Testis (tissue), 2 donors: Measurements from ENCODE around the gene TTC23L.

Experiments
- POLR2A ChIP-seq: fragments of 450-650 bp; IDR thresholded peaks from one replicate; pipeline ENCODE4 v1.6.1; 2017; ENCODE audit warnings: antibody characterized with exemption, mild to moderate bottlenecking, moderate library complexity
- TF ChIP-seq, protein P1 (sequence below), 3 experiments: fragments of 450-650 bp in 2 of 3; fragments of 200-600 bp in 1 of 3; sonication (generic) in 1 of 3; IDR thresholded peaks; one replicate each; pipeline ENCODE4 v1.5.1; 2016 to 2019; ENCODE audit warnings: antibody characterized with exemption in 3 of 3, mild to moderate bottlenecking in 2 of 3, moderate library complexity in 1 of 3

DNA sequence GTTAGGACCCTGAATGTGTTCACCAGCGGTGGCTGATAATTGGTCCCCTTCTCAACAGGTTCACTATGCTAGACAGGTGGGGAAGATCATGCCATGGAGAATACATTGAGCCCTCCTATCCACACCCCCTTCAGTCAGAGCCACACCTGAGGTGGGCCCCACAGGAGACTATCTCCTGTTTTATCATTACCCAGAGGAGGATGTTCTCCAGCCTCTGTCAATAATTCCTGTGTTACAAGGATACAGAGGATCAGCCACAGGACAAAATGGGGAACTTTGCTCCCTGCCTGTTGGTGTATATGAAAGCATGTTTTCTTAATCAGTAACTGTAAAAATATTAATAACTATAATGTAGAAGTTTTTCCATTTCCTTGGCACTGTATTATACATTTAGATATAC, 50.4 kb downstream of the TTC23L start:
- TF ChIP-seq, protein P1, sequence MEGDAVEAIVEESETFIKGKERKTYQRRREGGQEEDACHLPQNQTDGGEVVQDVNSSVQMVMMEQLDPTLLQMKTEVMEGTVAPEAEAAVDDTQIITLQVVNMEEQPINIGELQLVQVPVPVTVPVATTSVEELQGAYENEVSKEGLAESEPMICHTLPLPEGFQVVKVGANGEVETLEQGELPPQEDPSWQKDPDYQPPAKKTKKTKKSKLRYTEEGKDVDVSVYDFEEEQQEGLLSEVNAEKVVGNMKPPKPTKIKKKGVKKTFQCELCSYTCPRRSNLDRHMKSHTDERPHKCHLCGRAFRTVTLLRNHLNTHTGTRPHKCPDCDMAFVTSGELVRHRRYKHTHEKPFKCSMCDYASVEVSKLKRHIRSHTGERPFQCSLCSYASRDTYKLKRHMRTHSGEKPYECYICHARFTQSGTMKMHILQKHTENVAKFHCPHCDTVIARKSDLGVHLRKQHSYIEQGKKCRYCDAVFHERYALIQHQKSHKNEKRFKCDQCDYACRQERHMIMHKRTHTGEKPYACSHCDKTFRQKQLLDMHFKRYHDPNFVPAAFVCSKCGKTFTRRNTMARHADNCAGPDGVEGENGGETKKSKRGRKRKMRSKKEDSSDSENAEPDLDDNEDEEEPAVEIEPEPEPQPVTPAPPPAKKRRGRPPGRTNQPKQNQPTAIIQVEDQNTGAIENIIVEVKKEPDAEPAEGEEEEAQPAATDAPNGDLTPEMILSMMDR (IDR thresholded peaks at IDR 0.05), result no peak
- no peak for TF ChIP-seq POLR2A
